ENCODE measurements around the gene OR13F1. TPM values are rescaled to one million over a fixed set of nuclear protein-coding genes. Genes with fewer than 3 reads are reported as not detected.

Gene OR13F1
- total RNA-seq, 1 experiment from 2014 or later, result not detected

DNA sequence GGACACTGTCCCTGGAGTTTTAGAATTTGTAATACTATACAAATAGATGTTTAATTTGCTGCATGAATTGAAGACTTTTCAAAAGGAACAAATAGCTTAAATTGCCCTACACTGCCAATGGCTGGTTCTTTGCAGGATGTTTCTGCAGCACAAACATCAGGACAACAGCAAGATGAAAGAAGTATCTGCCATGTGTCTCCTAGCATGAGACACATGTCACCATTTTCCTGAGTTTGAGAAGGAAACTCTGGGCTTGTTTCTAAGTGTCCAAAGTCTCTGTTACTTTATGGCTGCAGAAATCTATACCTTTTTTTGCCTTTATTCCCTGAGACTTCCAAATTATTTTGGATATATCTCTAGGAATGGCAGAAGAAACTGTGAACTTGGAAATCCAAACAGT is 623 bp upstream of the OR13F1 start:
- H3K4me3 Mint-ChIP-seq, result no peak overlapping the region
- H3K9me3 ChIP-seq (ENCODE audit: control insufficient read depth, low read depth, low read length), result no peaks in the 10 kb centered on the region
- H2AK5ac ChIP-seq (ENCODE audit: insufficient read length, low read length), result no peak overlapping the region
- H4K8ac ChIP-seq (replicated peaks; ENCODE audit: insufficient read length, low read depth, low read length), result no peak overlapping the region
- H4K91ac ChIP-seq (ENCODE audit: insufficient read length, low read depth, low read length), result no peak overlapping the region
- DNase-seq, result no peak
- H3K23me2 ChIP-seq (ENCODE audit: insufficient read length, low read depth, low read length, poor library complexity, severe bottlenecking), result no peaks in the 10 kb centered on the region
- H3K27me3 ChIP-seq (ENCODE audit: insufficient read depth, low read length), result no peaks in the 10 kb centered on the region
- no peak overlapping the region for H2BK120ac ChIP-seq (ENCODE audit: low read depth, low read length, poor library complexity, severe bottlenecking)
- H3K27ac Mint-ChIP-seq, result no peak overlapping the region
- H3K4me2 ChIP-seq (ENCODE audit: insufficient read depth, insufficient read length, low read length), result no peak overlapping the region
- H3K9me3 Mint-ChIP-seq, result no peaks in the 10 kb centered on the region; a peak in 1 of 5 replicates
- no peak overlapping the region for H4K5ac ChIP-seq (ENCODE audit: insufficient read length, low read depth, low read length)
- no peak overlapping the region for H3K27ac ChIP-seq (ENCODE audit: insufficient read length, low read depth, low read length)
- H3K23ac ChIP-seq (ENCODE audit: insufficient read length, low read depth, low read length), result no peak overlapping the region
- H3K56ac ChIP-seq (ENCODE audit: insufficient read length, low read depth, low read length), result no peak overlapping the region
- H2BK20ac ChIP-seq (ENCODE audit: low read depth, low read length, poor library complexity, severe bottlenecking), result no peak overlapping the region
- no peak overlapping the region for H2BK5ac ChIP-seq (ENCODE audit: insufficient read length, low read length)
- no peak overlapping the region for H3K9ac ChIP-seq (ENCODE audit: extremely low read depth, insufficient read length, low read length)
- H2BK12ac ChIP-seq (ENCODE audit: insufficient read length, low read depth, low read length), result no peak overlapping the region
- H3K27me3 Mint-ChIP-seq (ENCODE audit: low read depth), result no peaks in the 10 kb centered on the region; the same call in 1 of the 2 replicates
- H3K4me1 Mint-ChIP-seq, result no peaks in the 10 kb centered on the region
- H3K14ac ChIP-seq (ENCODE audit: insufficient read depth, low read length), result no peak overlapping the region
- TF ChIP-seq, protein P1, sequence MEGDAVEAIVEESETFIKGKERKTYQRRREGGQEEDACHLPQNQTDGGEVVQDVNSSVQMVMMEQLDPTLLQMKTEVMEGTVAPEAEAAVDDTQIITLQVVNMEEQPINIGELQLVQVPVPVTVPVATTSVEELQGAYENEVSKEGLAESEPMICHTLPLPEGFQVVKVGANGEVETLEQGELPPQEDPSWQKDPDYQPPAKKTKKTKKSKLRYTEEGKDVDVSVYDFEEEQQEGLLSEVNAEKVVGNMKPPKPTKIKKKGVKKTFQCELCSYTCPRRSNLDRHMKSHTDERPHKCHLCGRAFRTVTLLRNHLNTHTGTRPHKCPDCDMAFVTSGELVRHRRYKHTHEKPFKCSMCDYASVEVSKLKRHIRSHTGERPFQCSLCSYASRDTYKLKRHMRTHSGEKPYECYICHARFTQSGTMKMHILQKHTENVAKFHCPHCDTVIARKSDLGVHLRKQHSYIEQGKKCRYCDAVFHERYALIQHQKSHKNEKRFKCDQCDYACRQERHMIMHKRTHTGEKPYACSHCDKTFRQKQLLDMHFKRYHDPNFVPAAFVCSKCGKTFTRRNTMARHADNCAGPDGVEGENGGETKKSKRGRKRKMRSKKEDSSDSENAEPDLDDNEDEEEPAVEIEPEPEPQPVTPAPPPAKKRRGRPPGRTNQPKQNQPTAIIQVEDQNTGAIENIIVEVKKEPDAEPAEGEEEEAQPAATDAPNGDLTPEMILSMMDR (conservative IDR thresholded peaks at IDR 0.05), result no peak
- no peak overlapping the region for H2BK15ac ChIP-seq (ENCODE audit: low read depth, low read length)
- H3T11ph ChIP-seq (ENCODE audit: low read length), result no peak overlapping the region
- H3K36me3 Mint-ChIP-seq (ENCODE audit: insufficient read depth in 1 of 3, low read depth in 3 of 3), result no peaks in the 10 kb centered on the region
- no peaks in the 10 kb centered on the region for H3K79me1 ChIP-seq (ENCODE audit: insufficient read depth, low read depth, low read length, poor library complexity, severe bottlenecking)
- H3K18ac ChIP-seq (ENCODE audit: insufficient read length, low read depth, low read length), result no peak overlapping the region
- H4K20me1 ChIP-seq (ENCODE audit: control insufficient read depth, insufficient read depth, insufficient read length), result no peaks in the 10 kb centered on the region
- H3K4ac ChIP-seq (ENCODE audit: low read depth, low read length), result no peak overlapping the region
- H2AFZ ChIP-seq (ENCODE audit: low read length), result no peak overlapping the region
- H3K79me2 ChIP-seq (ENCODE audit: insufficient read depth, low read length), result no peaks in the 10 kb centered on the region
- no peaks in the 10 kb centered on the region for H3K4me1 ChIP-seq (ENCODE audit: insufficient read depth, low read length)
